ENCODE results near the gene CREB3L4.
A peak's percentile ranks its signal among the peaks of the same experiment; 100 is the strongest.
"Not testable (repeated sequence)": the region's sequence is repeated elsewhere in the genome, so short reads cannot be mapped to it uniquely, and the experiment has no call there.

The CREB3L4 gene

DNA sequence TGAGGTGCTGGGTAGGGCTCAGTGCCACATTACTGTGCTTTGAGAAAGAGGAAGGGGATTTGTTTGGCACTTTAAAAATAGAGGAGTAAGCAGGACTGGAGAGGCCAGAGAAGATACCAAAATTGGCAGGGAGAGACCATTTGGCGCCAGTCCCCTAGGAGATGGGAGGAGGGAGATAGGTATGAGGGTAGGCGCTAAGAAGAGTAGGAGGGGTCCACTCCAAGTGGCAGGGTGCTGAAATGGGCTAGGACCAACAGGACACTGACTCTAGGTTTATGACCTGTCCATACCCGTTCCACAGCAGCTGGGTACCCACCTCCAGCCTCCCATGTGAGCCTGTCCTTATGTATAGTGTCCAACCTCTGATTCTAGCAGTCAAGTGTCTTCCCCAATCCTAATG, 8.2 kb upstream of the CREB3L4 start:
- DNase-seq = no peak

DNA sequence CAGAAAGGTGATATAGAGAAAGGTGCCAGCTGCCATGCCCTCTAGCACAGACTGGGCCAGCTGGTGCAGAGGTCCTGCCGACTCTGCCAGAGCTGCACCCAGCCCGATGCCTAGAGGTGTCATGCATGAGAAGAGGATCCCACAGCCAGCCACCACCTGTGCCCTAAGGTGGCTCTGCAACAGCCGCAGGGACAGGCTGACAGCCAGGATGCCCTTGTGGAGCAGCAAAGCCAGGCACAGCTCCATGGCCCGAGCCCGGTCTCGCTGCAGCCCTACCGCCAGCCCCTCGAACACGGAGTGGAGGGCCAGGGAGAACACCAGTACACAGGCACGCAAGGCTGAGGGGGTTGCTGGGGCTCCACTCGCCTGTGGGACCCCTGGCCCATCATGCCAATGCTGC, 7.5 kb upstream of the CREB3L4 start:
- no peak for DNase-seq

DNA sequence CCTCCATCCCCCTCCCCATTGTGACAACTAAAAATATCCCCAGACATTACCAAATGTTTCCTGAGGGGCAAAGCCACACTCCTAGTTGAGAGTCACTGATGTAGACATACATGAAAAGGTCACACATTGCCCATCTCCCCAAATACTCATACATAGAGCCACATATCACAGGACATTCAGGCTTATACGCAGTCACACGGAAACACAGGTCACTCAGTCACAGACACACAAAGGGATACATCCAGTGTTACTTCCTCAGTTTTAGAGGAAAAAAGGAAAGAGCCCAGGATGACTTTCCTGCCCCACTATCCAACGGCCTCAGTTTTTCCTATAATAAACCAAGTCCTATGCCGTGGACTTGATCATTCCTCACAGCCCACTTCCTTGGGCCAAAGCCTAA, 6.3 kb upstream of the CREB3L4 start:
- no peak for DNase-seq

DNA sequence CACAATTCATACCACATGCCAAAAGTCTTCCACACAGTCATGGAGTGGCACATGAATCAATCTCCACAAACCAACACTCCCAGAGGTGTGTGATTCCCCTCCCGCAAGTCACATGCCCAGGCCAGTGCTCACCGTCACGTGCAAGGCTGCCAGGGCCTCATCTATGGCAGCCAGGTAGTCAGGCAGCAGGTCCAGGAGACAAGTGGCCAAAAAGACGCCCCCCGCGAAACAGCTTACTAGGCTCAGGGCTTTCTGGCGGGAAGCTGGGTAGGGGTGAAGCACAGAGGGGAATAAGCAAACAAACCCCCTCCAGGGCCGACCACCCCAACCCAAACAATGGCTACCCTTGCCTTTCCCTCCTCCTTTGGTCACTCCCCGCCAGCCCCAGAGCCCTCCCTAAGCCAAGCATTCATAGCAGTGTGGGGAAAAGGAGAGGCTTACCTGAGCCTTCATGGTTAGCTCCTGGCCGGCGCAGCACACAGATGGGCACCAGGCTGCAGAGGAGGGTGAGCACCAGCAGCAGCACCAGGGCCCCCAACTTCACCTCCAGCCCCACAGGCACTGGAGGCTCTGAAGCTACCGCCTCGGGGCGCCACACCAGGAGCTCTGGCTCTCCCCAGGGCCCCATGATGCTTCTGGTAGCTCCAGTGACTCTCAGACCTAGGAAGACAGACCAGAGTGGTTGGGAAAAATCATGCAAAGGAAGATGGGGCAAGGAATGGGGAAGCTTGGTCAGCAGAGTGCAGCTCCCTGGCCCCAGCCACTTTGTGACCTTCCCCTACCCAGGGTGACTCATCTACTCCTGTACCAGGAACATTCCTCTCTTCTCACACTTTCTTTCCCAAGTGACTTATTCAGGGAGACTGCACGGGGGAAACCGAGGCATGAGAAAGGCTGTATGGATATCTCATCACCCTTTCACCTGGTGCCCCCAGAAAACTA, 5.3 kb upstream of the CREB3L4 start:
- no peak for DNase-seq

DNA sequence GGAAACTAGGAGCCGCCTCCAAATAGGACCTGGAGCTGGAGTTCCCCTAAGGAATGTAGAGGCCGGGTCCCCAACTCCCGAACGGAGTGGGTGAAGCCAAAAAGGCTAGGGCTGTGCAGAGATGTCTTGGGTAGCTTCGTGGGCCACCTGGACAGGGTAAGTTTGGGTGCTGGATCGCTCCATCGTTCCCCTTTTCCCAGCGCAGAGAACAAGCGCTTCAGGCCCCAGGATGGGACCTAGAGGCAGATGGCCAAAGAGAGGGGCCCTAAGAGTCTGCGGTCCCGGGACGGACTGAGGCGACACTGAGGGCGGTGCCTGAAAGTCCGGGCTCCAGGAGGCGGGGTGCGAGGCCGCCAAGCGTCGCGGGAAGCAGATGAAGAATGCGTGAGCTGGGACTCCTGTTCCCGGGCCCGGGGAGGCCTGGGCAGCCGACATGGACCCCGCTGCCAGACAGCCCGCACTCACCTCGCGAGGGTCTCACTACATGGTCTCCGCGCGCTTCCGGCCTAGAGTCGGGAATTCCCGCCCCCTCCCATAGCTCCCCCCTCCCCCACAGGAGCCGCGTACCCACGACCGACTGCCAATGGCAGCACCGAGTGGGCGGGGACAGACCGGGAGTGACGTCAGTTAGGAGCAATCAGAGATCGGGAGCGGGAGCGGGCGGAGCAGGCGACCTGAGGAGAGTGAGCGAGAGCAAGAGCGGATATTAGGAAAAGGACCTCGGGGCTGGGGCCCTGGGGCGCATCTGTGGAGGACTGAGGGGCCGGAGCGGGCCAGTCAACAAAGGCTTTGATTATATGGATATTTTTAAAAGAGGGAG, 4.5 kb upstream of the CREB3L4 start, which contains the start of gene SLC39A1:
TSS of gene SLC39A1 (minus strand) at position 508 of the 820 bp plus-strand sequence. CDS start 822 bp downstream, outside the sequence.
- peak; percentile 89 for DNase-seq

DNA sequence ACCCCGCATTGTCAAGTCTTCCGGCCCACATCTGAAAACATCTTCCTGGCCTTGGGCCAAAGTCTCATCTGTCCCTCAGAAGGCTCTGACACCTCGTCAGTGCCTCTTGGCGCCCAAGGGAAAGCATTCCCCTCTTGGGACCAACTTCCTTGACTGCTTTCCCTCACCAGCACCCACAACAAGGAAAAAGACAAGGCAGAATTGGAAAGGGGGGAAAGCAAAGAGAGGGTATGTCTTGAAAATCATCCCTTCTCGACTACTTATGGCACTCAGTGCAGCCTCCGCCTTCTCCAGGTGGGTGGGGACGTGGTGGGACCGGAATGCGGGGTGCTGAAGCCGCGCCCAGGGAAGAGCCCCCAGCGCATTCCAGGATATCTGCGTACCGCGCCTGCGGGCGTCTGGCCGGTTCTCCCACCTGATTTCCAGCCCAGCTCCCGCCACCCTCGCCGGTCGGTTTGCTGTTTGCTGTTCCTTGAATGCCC, 3.8 kb upstream of the CREB3L4 start:
- DNase-seq = no peak

DNA sequence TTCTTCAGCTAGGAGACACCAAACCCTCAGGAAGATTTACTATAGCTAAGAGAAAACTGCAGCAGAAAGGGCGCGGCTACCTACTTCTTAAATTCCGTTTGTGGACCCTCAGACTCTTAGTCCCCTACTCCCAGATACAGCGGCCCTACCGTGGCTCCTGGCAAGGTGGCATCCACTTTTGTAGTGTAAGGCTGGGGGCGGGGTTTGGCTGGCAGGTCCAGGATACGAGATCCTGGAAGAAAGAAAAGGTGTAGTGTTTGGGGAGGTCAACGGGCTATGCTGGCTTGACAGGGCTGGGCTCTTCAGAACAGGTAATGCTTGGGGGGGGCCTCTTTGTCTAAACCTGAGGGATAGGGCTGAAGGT, 280 bp downstream of the CREB3L4 start:
- no peak for DNase-seq

DNA sequence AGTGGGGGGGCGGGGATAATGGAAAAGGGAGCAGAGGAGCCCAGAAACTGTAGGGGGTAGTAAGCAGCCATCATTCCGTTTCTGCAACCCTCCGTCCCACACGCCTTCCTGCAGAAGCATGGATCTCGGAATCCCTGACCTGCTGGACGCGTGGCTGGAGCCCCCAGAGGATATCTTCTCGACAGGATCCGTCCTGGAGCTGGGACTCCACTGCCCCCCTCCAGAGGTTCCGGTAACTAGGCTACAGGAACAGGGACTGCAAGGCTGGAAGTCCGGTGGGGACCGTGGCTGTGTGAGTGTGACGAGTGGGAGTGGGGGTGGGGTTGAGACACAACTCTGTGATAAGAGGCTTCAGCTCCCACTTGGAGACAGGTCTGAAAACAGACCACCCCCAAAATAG, 706 bp downstream of the CREB3L4 start:
- DNase-seq = no peak

DNA sequence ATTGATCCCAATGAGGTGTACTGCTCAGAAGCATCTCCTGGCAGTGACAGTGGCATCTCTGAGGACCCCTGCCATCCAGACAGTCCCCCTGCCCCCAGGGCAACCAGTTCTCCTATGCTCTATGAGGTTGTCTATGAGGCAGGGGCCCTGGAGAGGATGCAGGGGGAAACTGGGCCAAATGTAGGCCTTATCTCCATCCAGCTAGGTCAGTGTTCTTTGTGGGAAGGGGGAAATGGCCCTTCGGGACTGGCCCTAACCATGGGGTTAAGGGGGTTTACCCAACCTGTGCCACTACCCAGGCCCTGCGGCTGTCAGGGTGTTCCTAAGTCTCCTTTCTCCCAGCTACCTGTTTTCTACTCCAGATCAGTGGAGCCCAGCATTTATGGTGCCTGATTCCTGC, 1.3 kb downstream of the CREB3L4 start:
- DNase-seq = no peak

DNA sequence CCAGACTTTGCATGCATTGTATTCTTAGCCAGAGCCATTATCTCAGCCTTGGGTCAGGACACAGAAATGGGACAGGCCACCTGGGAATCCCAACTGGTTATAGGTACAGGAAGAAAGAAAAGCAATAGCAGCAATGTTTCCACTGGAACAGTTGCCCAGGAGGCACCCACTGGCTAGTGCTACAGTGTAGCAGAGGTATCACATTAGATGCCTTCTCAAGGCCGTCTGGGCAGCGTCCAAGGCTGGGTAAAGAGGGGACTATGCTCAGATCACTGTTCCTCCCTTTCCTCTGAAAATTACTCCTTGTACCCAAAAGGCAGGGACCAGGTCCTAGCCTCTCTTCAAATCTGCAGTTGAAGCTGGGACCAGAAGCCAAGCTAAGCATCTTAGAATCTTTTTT, 2.6 kb downstream of the CREB3L4 start:
- DNase-seq = no peak

DNA sequence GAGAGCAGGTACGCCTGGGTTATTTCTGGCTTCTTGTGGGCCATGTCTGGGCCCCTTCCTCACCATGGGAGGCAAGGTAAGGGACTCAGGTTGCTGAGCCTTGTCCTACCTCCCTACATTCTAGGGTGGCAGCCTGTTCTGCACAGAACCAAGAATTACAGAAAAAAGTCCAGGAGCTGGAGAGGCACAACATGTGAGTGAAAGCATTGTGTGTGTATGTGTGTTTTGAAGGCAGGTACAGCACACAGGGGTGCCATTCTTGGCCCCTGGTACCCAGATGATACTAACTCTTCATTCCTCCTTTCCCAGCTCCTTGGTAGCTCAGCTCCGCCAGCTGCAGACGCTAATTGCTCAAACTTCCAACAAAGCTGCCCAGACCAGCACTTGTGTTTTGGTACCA, 5.4 kb downstream of the CREB3L4 start:
- DNase-seq = no peak

DNA sequence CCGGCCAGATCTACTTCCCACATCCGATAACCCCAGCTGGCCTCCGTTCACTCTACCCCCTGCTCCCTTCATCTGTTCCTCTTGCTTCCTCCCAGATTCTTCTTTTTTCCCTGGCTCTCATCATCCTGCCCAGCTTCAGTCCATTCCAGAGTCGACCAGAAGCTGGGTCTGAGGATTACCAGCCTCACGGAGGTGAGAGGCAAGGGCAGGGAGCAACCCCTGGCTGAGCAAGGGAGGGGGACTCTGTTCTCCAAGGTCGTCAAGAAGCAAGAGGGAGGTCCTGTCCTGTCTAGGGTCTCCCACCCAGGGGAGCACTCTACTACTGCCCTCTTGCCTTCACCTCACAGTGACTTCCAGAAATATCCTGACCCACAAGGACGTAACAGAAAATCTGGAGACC, 5.8 kb downstream of the CREB3L4 start:
- DNase-seq = no peak

DNA sequence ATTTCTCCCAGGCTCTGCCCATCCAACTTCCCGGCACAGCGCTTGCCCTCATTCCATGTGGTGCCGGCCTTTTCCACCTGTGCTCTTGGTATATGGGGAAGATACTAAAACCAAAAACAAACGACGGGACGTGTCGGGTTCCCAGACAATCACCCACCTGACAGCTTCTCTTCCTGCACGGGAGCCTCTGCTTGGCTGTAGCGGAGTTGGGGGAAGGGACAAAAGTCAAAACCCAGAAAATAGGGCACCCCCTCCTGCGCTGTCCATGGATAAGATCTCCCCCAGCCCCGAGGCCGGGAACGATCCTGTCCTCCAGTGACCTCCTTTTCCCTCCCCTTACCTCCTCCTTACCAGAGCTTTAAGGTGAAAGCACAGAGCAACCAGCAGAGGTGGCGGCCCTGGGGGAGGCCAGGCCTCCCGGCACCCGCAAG, 9.1 kb downstream of the CREB3L4 start:
- DNase-seq = no peak

DNA sequence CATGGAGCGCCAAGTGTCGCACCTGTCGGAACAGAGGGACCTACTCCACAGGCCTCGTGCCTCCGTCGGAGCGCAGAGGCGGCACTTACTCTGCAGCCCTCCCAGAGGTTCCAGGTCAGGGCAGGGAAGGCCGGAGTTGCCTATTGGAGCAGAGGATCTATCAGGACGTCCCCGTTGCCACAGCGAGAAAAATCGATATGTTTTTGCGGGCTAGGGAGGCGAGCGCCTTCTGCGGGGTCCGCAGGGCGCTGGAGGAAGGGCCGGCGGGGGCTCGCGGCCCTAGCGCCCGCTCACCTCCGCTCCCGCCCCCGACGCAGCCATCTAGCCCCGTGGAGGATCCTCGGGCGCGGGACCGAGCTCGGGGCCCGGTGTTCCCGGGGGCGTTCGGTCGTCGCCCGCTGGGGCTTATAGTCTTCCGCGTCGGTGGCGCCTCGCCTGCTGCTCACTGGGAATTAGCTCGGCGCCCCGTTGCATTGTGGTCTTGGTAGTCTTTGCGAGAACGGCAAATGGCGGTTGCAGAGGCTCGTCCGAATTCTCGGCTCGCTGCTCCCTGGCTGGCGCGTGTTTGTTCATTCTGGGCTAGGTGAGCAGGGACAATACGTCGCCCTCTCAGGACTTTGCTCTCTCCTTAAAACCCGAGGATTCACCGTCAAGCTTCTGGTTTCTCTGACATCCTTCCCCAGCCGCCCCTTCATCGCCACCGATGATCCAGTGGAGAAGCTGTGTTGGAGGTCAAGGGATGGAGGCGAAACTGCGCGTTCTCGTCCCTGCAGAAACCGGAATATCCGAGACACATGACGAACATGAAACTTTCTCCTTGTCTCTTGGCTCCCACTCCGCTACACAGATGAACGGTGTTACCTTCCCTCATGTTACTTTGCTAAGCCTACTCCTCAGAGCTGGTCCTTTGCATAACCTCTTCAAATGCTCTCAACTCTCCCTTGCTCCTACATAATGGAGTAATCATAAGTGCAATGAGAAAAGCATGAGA, 9.8 kb downstream of the CREB3L4 start, which contains the start of gene JTB:
TSS of gene JTB (minus strand) at position 425 of the 991 bp plus-strand sequence. CDS start at position 3, 422 bp downstream.
- peak; percentile 69 for DNase-seq

DNA sequence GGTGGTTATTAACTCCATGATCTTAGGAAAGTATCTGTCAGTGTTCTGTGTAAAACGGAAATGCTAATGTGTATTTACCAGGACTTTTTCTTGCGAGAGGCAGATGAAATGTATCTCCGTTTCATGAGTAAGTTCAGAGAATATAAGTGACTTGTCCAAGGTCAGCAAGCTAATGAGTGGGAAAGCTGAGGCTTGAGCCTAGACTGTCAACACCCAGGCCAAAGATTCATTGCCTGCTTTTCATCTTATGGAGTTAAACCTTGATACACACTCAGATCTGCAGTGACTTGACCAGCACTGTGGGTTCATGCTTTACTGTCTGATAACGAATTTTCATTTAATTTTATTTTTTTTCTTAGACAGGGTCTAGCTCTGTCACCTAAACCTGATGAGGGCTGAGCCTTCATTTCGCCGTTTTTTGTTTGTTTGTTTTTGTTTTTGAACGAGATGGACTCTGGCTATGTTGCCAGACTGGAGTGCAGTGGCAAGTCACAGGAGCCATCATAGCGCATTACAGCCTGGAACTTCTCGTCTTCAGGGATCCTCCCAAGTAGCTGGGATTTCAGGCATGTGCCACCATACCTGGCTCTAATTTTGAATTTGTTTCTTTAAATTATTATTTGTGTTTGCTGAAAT, 10.7 kb downstream of the CREB3L4 start:
- no peak for DNase-seq

DNA sequence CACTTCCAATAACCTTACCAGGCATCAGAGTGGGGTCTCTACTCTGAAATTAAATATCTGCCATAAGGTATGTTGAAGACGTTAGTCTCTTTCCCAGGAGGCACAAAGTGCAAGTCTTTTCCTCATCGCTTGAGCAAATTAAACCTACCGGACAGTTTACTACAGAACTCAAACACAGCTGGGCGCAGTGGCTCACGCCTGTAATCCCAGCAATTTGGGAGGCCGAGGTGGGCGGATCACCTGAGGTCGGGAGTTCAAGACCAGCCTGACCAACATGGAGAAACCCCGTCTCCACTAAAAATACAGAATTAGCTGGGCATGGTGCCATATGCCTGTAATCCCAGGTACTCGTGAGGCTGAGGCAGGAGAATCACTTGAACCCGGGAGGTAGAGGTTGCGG, 11.4 kb downstream of the CREB3L4 start:
- not testable (repeated sequence) for DNase-seq

DNA sequence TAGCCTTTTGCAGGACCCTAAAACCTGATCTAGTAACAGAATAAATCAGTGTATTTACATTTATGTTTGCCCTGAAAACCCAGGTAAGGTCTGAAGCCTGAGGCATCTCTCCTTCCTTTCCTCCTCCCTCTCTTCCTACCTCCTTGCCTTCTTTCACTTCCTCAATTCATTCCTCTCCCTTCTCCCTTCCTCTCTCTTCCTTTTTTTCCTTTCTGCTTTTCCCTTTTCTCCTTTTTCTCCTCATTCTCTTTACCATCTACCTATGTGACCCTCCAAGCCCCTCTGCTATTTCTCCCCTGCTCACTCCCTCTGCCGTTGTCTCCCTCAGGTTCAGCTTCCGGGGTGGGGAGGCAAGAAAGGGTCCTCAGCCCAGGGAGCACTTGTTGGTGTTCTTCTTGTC, 14.0 kb downstream of the CREB3L4 start:
- not testable (repeated sequence) for DNase-seq

DNA sequence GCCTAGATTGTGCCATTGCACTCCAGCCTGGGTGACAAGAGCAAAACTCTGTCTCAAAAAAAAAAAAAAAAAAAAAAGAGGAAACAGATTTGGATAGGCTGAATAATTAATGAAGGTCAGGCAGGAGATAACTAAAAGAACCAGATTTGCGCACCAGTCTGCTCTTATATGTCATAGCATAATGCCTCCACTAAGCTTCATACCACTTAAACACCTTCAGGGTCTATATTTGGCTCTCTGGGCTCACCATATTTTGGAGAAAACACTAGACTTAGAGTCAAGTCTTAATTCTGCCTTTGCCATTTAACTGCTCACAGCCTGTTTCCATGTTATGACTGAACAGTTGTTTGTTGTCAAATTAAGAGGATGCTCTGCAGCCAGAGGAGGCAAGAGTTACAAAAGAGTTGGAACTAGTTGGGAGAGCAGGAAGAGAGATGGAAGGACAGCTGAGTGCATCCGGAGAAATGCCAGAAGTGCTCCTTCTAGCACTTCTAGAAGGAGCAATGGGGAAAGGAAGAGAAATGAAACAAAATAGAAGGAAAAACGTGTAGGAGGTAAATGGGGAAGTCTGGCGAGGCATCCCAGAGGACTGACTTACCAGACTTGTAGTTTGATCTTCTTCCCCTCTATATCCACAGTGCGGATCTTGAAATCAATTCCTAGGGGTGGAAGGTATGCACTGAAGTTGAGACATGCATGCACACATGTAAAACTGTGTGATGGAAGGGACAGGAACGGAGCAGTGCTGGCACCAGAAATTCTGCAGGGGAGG, 16.6 kb downstream of the CREB3L4 start:
- DNase-seq = no peak

DNA sequence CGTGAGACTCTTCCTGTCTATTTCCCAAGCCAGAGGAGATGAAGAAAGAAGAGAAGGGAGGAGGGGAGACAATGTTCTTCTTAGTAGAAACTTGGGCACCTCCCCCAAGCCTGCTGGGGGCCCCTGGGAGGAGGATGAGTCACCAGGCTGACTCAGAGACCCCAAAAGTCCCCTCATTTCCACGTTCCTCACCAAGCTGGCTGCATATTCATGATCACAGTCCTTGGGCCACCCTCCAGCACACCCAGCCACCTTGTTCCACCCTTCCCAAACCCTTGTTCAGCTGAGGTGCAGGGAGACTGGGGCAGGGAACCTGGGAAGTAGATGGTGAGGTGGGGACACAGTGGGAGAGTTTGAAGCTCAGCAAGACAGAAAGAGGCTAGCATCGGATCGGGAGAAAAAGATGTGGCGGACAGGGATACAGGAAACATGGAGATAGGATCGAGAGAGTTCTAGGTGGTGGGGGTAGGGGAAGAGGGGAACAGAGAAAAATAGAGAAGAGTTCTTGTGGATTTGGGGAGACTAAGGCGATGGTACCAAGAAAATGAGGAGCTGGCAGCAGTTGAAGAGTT, 17.7 kb downstream of the CREB3L4 start:
- no peak for DNase-seq

DNA sequence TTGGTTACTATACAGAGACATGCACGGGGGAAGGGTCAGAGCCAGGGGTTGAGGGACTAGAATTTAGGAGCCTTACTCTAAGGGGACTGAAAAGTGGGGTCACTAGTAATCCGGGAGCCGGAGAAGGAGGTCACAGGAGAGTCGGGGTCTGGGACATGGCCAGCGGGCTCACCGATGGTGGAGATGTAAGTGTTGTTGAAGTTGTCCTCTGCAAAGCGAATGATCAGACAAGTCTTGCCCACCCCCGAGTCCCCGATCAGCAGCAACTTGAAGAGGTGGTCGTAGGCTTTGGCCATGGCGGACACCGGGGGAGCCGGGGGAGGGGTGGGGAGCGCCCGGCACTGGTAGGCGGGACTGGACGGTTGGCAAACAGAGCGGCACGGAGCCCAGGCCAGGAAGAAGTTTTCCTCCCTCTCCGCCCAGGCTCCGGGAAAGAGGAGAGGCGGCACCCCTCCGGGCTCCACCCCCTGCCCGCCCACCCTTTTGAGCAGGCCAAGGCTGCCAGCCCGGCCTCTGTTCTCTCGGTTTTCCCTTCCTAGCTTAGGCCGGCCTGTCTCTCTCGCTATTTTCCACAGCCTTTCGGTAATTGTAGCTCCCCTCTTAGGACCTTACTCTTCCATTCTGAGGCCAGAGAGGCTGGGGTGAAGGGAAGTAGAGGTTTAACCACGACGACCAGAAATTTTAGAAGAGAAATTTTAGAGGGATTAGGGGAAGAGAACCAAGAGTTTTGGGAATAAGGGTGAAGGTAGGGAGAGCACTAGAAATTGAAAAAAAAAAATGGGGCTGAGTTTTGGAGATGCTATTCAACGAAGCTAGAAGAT, 18.4 kb downstream of the CREB3L4 start, which contains the start of gene RAB13:
TSS of gene RAB13 (minus strand) at position 399 of the 821 bp plus-strand sequence. CDS start at position 296, 103 bp downstream.
- peak; percentile 70 for DNase-seq
